Stimulated activated CD8-positive, alpha-beta memory T cell treated with anti-CD3 and anti-CD28 coated beads, Interleukin-7, amount 100 ng/mL, for 24 hours (primary cell): ENCODE data around the gene RFX7.
"Not testable (repeated sequence)": the region's sequence is repeated elsewhere in the genome, so short reads cannot be mapped to it uniquely, and the experiment has no call there.

ENCODE experiments used
- DNase-seq: peaks from one replicate; pipeline ENCODE4 v3.0.0-alpha.2; 2020; ENCODE audit warnings: low read depth

RFX7 gene

GRCh38 chr15:56205061-56205876 lies 38.4 kb downstream of the RFX7 start:
- no peak for DNase-seq

GRCh38 chr15:56203312-56203922 lies 40.3 kb downstream of the RFX7 start:
- not testable (repeated sequence) for DNase-seq

DNA sequence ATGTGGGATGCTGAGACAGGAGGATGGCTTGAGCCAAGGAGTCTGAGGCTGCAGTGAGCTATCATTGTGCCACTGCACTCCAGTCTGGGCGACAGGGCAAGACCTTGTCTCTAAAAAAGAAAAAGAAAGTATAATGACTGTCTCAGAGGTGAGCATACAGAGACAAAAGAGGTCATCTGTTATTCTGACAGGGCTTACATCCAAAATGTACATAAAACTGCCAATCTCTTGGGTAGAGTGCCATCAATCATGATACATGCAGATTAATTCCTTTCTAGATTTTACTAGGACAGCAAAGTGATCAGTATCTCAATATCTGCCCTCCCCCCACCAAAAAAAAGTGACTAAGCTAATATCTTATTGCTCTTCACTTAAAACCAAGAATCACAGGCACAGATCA lies 41.0 kb downstream of the RFX7 start:
- no peak for DNase-seq

DNA sequence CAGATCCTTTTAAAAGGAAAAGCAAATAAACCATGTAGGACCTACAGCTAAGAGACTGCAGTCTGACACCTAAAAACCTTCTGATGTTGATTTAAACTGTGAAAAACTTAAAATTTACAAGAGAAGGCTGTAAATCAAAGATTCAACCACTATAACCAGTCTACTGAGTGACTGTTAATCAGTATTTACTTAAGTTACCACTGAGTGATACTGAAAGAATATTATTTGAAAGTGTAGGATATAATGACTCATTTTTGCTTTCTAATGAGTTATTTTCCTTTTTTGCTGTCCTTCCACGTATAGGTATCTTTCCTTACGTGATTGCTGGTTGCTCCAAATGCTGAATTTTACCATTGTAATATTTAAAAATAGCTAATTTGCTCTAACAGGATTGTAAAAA lies 44.6 kb downstream of the RFX7 start:
- DNase-seq: no peak

DNA sequence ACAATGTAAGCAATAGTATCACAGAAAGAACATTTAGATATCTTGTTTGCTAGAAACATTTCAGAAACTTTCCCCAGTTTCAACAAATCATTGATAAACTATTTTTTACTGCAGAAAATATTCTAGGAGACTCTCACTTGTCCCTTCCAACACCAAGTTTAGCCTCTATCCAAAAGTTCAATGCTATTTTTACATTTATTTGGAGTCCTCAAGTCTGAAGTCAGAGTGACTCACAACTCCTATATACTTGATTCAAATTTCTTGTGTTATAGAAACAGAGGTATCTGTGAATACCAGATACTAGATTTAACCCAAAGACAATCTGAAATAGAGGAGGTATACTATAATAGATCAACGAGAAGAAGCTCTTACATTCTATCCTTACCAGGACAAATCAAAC lies 49.6 kb downstream of the RFX7 start:
- no peak for DNase-seq

DNA sequence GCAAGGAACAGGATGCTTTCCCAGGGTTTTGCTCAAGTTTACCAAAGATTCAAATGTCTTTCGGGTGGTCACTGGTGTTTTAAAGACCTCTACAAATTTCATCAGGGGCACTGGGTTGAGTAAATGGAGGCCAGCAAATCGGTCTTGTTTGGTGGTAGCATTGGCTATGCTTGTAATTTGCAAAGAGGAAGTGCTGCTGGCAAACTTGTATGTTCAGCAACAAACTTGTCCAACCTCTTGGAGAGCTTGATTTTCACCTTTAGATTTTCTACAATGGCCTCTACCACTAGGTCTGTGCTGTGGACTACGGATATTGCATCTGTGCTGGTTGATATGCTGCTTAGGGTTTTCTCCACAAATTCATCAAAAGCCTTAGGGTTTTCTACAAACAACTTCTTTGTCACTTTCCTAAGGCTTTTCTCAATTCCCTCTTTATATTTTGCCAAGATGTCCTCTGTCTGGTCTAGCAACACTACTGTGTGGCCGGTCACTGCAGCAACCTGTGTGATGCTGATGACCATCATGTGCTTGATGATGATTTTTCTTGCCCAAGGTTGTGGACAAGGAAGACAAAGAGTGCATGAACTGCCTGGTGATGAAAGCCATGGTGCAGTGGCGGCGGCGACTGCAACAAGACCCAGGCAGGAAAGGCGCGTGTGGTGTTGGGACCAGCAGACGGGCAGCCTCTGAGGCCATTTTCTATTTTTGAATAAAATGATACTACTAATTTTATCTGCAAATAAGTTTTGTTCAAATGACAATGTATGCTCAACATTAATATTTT lies 50.8 kb downstream of the RFX7 start:
- no peak for DNase-seq

DNA sequence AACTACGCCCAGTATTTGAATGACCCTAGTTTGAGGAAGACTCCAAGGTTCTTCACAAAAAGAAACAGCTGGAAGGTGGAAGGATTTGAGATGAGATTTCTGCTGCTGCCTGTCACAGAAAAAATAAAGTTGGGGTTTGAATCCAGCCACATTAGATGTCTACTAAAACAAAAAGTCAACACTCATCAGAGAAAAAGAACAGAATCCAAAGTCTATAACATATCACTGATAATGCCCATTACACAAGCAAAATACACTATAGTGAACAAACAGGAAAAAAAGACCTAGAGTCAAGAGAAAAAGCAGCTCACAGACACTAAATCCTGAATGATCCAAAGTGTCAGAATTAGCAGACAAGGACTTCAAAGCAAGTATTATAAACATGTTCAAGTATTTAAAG lies 56.0 kb downstream of the RFX7 start:
- no peak for DNase-seq

GRCh38 chr15:56185980-56186379 lies 57.7 kb downstream of the RFX7 start:
- DNase-seq: no peak

- DNase-seq: no peak
Observed at GRCh38 chr15:56184516-56184915, 59.2 kb downstream of the RFX7 start.

- DNase-seq: no peak
Observed at GRCh38 chr15:56180851-56181250, 62.8 kb downstream of the RFX7 start.

DNA sequence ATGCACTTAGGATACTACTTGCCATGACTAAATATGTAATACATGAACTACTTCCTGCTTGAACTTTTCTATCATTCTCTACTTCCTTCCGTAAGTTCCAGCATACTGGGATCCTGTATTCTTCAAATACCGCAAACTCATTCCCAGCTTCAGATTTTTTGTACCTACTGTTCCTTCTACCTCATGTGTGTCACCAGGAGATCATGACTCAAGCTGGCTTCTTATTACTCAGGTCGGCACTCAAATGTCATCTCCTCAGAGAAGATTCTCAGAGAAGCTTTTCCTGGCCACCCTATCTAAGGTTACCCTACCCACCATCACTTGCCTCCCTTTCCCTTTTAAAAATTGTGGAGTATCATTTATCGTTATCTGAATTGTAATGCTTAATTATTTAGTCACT lies 66.7 kb downstream of the RFX7 start:
- no peak for DNase-seq

DNA sequence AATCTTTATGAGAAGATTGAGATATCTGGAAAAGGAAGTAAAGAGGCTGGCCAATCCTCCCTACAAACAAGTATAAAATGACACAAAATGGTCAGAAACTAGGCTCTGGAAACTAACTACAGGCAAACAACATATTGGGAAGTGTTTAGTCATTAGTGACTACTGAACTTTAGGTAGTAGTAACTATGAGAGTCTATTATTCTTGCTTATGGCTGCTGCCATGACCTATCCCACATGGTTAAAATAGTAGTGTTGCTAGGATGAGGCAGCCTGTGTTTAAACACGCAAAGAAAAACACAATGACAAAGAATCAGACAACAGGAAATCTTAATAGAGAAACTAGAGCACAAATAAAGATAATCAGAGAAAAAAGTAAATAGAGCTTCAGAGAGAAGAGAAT lies 67.9 kb downstream of the RFX7 start:
- no peak for DNase-seq

- no peak for DNase-seq
Observed at GRCh38 chr15:56174649-56175048, 69.0 kb downstream of the RFX7 start.

GRCh38 chr15:56168394-56168793 lies 75.3 kb downstream of the RFX7 start:
- DNase-seq: no peak

- no peak for DNase-seq
Observed at GRCh38 chr15:56165234-56165633, 78.4 kb downstream of the RFX7 start.

- DNase-seq: no peak
Observed at GRCh38 chr15:56160966-56161365, 82.7 kb downstream of the RFX7 start.

DNA sequence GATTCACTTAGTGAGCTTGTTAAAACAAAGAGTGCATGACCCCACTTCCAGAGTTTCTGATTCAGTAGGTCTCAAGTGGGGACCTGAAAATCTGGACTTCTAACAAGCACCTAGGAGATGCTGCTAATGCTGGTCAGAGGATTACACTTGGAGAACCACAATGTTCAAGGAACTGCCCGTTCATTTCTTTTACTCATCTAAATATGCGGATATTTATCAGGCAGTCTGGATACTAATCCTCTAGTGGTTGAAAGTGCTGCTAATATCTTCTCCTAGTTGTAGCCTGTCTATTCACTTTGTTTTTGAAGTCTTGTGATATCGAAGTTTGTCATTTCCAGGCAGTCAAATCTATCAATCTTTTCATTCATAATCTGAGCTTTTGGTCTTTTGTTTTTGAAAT lies 86.8 kb downstream of the RFX7 start:
- DNase-seq: no peak

GRCh38 chr15:56155278-56155677 lies 88.4 kb downstream of the RFX7 start:
- not testable (repeated sequence) for DNase-seq

GRCh38 chr15:56154768-56155167 lies 88.9 kb downstream of the RFX7 start:
- DNase-seq: not testable (repeated sequence)

- DNase-seq: no peak
Observed at GRCh38 chr15:56150204-56150603, 93.5 kb downstream of the RFX7 start.

DNA sequence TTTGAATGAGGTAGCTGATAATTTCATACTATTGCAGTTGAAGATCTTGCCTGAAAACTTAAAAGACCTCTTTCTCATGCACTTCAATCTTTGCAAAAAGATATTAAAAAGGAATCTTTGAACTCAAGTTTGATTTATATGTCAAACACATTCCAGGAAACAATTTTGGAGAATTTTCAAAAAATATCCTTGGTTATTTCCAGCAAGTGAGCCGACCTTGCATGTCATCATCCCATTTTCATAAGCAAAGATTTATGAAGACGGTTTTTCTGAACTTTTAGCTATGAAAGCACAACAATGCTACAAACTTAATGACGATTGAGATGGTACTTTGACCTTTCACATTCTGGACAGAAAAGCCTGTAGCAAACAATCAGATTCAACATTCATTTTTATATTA lies 95.6 kb downstream of the RFX7 start:
- no peak for DNase-seq

DNA sequence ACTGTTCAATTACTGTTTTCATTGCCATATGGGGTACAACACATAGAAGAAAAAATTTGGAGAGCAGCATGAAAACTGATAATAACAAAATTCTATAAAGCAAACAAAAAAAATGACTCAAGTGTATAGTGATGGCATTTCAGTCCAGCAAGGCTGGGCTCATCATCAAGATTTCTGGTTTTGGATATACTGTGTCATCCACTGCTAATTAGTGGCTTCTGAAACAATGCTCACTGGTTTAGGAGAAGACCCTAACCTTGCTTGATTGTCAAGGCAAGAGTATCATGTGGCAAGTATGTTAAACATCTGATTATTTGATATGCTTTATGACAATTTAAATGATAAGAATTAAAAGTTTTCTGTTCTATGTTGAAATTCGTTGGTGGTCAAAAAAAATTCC lies 96.9 kb downstream of the RFX7 start:
- DNase-seq: no peak

- DNase-seq: no peak
Observed at GRCh38 chr15:56128081-56128480, 115.6 kb downstream of the RFX7 start.
